CD14-positive monocyte (primary cell): ENCODE data around the gene NCAM1. TPM values are rescaled to one million over a fixed set of nuclear protein-coding genes. Genes with fewer than 3 reads are reported as not detected.
A peak's percentile ranks its signal among the peaks of the same experiment; 100 is the strongest.

ENCODE experiments used
- DNase-seq, 3 donors: peaks; one replicate each; pipeline ENCODE4 v3.0.0-alpha.2; 2011 to 2022
- H2AFZ ChIP-seq: 2 replicates; pipeline ENCODE4 v1.6.0; 2012; ENCODE audit warnings: mild to moderate bottlenecking, low read depth, low read length, inconsistent platforms; ENCODE audit not compliant: insufficient read depth, poor library complexity, severe bottlenecking
- H3K27ac ChIP-seq, 2 donors: 1 replicate in 1 of 2; 2 replicates in 1 of 2; pipeline ENCODE4 v1.5.1; 2012 to 2013; ENCODE audit warnings: low read length in 2 of 2, control low read depth in 1 of 2, inconsistent platforms in 1 of 2, low read depth in 1 of 2, mild to moderate bottlenecking in 1 of 2
- H3K27me3 ChIP-seq, 2 donors: one replicate each; pipeline versions ENCODE4 v1.6.0 to v1.6.1; 2011 to 2013; ENCODE audit warnings: low read length in 2 of 2; ENCODE audit not compliant: control insufficient read depth in 2 of 2, insufficient read depth in 2 of 2
- H3K36me3 ChIP-seq, 2 donors: replicated peaks in 1 of 2; 1 replicate in 1 of 2; 2 replicates in 1 of 2; pipeline versions ENCODE4 v1.5.1 to v1.6.1; 2012 to 2013; ENCODE audit warnings: low read length in 2 of 2, control low read depth in 1 of 2, inconsistent platforms in 1 of 2, mild to moderate bottlenecking in 1 of 2; ENCODE audit not compliant: insufficient read depth in 2 of 2, control insufficient read depth in 1 of 2
- H3K4me1 ChIP-seq, 2 donors: 1 replicate in 1 of 2; 2 replicates in 1 of 2; pipeline versions ENCODE4 v1.5.1 to v1.6.1; 2012 to 2013; ENCODE audit warnings: low read length in 2 of 2, control low read depth in 1 of 2, inconsistent platforms in 1 of 2, mild to moderate bottlenecking in 1 of 2, moderate library complexity in 1 of 2; ENCODE audit not compliant: insufficient read depth in 2 of 2, control insufficient read depth in 1 of 2
- H3K4me2 ChIP-seq: replicated peaks from 2 replicates; pipeline ENCODE3; 2012; ENCODE audit warnings: low read length, moderate library complexity, mild to moderate bottlenecking; ENCODE audit not compliant: poor library complexity, severe bottlenecking; ENCODE audit errors: extremely low read depth
- H3K4me3 ChIP-seq, 3 experiments: fragments of 200-600 bp in 1 of 3; sonication (generic) in 1 of 3; replicated peaks in 1 of 3; 1 replicate in 2 of 3; 2 replicates in 1 of 3; pipeline ENCODE4 v1.5.1; 2011 to 2013; ENCODE audit warnings: low read length in 3 of 3, mild to moderate bottlenecking in 3 of 3, control low read depth in 2 of 3, low read depth in 2 of 3, inconsistent platforms in 1 of 3, moderate library complexity in 1 of 3
- H3K79me2 ChIP-seq: 2 replicates; pipeline ENCODE4 v1.6.0; 2012; ENCODE audit warnings: mild to moderate bottlenecking, control low read depth, inconsistent platforms, low read length, moderate library complexity; ENCODE audit not compliant: insufficient read depth
- H3K9ac ChIP-seq: 2 replicates; pipeline ENCODE4 v1.6.0; 2017; ENCODE audit warnings: low read length, mild to moderate bottlenecking; ENCODE audit not compliant: insufficient read depth, poor library complexity, severe bottlenecking
- H3K9me3 ChIP-seq, 2 donors: replicated peaks in 1 of 2; 1 replicate in 1 of 2; 2 replicates in 1 of 2; pipeline versions ENCODE4 v1.5.1 to v1.6.1; 2012 to 2013; ENCODE audit warnings: low read length in 2 of 2, control low read depth in 1 of 2; ENCODE audit not compliant: control insufficient read depth in 1 of 2, insufficient read depth in 1 of 2
- H4K20me1 ChIP-seq: 2 replicates; pipeline ENCODE4 v1.6.0; 2012; ENCODE audit warnings: mild to moderate bottlenecking, low read length, control low read depth, moderate library complexity; ENCODE audit not compliant: insufficient read depth
- H3K27ac Mint-ChIP-seq, 7 donors: one replicate each; pipeline ENCODE4 v1.8.0; 2020; ENCODE audit warnings: mild to moderate bottlenecking in 7 of 7, mixed read lengths in 7 of 7, moderate library complexity in 6 of 7, inconsistent platforms in 2 of 7
- H3K27me3 Mint-ChIP-seq, 3 donors: one replicate each; pipeline ENCODE4 v1.8.0; 2021 to 2022; ENCODE audit warnings: low read depth in 3 of 3, mild to moderate bottlenecking in 3 of 3, mixed read lengths in 3 of 3, moderate library complexity in 3 of 3, inconsistent platforms in 1 of 3
- H3K36me3 Mint-ChIP-seq, 2 donors: one replicate each; pipeline ENCODE4 v1.8.0; 2020; ENCODE audit warnings: mixed read lengths in 2 of 2, inconsistent platforms in 1 of 2, mild to moderate bottlenecking in 1 of 2
- H3K4me1 Mint-ChIP-seq: one replicate; pipeline ENCODE4 v1.8.0; 2020; ENCODE audit warnings: mild to moderate bottlenecking, mixed read lengths
- H3K4me3 Mint-ChIP-seq, 2 donors: one replicate each; pipeline ENCODE4 v1.8.0; 2020; ENCODE audit warnings: mild to moderate bottlenecking in 2 of 2, mixed read lengths in 2 of 2, moderate library complexity in 1 of 2
- H3K9me3 Mint-ChIP-seq, 7 donors: one replicate each; pipeline ENCODE4 v1.8.0; 2020 to 2022; ENCODE audit warnings: mixed read lengths in 7 of 7, mild to moderate bottlenecking in 6 of 7, moderate library complexity in 6 of 7, inconsistent platforms in 2 of 7
- WGBS: methylation state at CpG from one replicate; pipeline ENCODE4 v1.1.5; 2013; ENCODE audit warnings: missing lambda C conversion rate; ENCODE audit not compliant: insufficient coverage; 5-methylcytosine and 5-hydroxymethylcytosine counted together
- intact Hi-C, 2 donors: fragments of 100-400 bp; cut with micrococcal nuclease; formaldehyde crosslinking; loops; one replicate each; pipeline versions ENCODE4 v1.15.0 to v1.15.1; 2023
- polyA plus RNA-seq, 3 donors: library from polyadenylated mRNA; depleted of rRNA in 1 of 3; unstranded in 2 of 3; stranded (reverse) in 1 of 3; fragments of 300-500 nt in 2 of 3; fragments of >200 nt in 1 of 3; fragmentation: Illumina TruSeq in 2 of 3; gene quantifications; 1 replicate in 2 of 3; 2 replicates in 1 of 3; pipeline ENCODE4 v1.2.3, GENCODE V29; 2012 to 2021
- TF ChIP-seq, protein P1 (sequence below): fragments of 200-600 bp; IDR thresholded peaks from one replicate; pipeline ENCODE4 v1.8.0; 2022; ENCODE audit warnings: antibody characterized with exemption, mild to moderate bottlenecking

NCAM1 gene
- polyA plus RNA-seq, 3 donors: 0.65 to 0.69 TPM; not detected in 1

DNA sequence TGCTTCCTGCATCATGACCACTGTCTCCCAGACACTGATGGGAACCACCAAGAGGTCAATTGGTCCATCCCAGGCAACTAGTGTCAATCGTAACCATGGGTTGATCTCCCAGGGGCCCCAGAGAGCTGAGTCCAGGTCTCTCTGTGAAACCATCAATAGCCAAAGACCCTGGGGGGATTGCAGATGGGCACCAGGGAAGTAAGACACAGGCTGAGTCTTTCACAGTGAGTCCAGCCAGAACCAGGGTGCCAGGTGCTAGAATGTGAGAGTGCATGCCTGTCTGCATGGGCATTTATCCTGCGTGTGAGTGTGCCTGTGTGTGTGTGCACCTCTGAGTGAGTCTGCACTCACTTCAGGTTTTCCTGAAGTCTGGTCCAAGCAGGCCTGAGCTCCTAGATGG, 307.9 kb downstream of the NCAM1 start:
- no peak overlapping the region for H3K27ac ChIP-seq
- intact Hi-C loops: no loop called here
- WGBS: 88% methylated on average over 1 of the region's 2 CpGs
- DNase-seq: no peak
- H3K4me3 ChIP-seq: no peak overlapping the region
- Mint-ChIP-seq H3K36me3 (no peaks in the 10 kb centered on the region), H3K4me1 (no peaks in the 10 kb centered on the region), H3K27ac (no peak overlapping the region), H3K4me3 (no peak overlapping the region), H3K9me3 (peaks cover 0 to 2% (median 0%) of the 10 kb centered on the region in 7 donors), H3K27me3 (peaks cover 9 to 11% (median 9%) of the 10 kb centered on the region in 3 donors)
- H3K4me1 ChIP-seq: no peaks in the 10 kb centered on the region
- TF ChIP-seq, protein P1, sequence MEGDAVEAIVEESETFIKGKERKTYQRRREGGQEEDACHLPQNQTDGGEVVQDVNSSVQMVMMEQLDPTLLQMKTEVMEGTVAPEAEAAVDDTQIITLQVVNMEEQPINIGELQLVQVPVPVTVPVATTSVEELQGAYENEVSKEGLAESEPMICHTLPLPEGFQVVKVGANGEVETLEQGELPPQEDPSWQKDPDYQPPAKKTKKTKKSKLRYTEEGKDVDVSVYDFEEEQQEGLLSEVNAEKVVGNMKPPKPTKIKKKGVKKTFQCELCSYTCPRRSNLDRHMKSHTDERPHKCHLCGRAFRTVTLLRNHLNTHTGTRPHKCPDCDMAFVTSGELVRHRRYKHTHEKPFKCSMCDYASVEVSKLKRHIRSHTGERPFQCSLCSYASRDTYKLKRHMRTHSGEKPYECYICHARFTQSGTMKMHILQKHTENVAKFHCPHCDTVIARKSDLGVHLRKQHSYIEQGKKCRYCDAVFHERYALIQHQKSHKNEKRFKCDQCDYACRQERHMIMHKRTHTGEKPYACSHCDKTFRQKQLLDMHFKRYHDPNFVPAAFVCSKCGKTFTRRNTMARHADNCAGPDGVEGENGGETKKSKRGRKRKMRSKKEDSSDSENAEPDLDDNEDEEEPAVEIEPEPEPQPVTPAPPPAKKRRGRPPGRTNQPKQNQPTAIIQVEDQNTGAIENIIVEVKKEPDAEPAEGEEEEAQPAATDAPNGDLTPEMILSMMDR: no peak
- H3K4me2 ChIP-seq: no peak overlapping the region
- no peaks in the 10 kb centered on the region for H4K20me1 ChIP-seq
- no peaks in the 10 kb centered on the region for H3K9me3 ChIP-seq
- no peaks in the 10 kb centered on the region for H3K36me3 ChIP-seq
- H3K27me3 ChIP-seq: no peaks in the 10 kb centered on the region
- no peak overlapping the region for H2AFZ ChIP-seq
- H3K9ac ChIP-seq: no peak overlapping the region
- no peaks in the 10 kb centered on the region for H3K79me2 ChIP-seq

DNA sequence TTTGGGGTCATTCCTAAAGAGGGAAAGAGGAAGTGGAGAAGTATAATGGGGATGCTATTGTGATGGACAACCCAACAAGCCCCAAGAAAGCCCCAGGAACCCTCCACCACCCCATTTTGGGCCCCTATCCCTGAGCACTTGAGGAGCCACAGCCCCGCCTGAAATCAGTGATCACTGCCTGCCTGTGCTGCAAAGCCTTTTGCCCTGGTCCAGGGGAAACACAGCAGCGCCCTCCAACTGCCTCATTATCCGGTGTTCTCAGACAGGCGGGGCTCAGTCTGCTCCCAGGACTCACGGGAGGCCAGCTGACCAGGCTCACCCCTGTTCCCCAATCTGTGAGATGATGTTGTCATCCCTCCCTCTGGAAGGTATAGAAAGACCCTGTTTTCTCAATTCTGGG, 308.4 kb downstream of the NCAM1 start:
- Histone ChIP-seq H2AFZ (no peak overlapping the region), H3K9me3 (no peaks in the 10 kb centered on the region), H3K4me2 (no peak overlapping the region), H3K36me3 (no peaks in the 10 kb centered on the region), H3K4me3 (no peak overlapping the region), H3K9ac (no peak overlapping the region), H3K4me1 (no peaks in the 10 kb centered on the region), H4K20me1 (no peaks in the 10 kb centered on the region), H3K79me2 (no peaks in the 10 kb centered on the region), H3K27me3 (no peaks in the 10 kb centered on the region), H3K27ac (no peak overlapping the region)
- Mint-ChIP-seq H3K36me3 (no peaks in the 10 kb centered on the region), H3K4me1 (no peaks in the 10 kb centered on the region), H3K4me3 (no peak overlapping the region), H3K27ac (peak overlapping the region in 1 of 7 donors; percentile 20), H3K9me3 (peaks cover 0 to 2% (median 0%) of the 10 kb centered on the region in 7 donors), H3K27me3 (peaks cover 6 to 11% (median 9%) of the 10 kb centered on the region in 3 donors)
- intact Hi-C loops: no loop called here
- 92% methylated on average over 5 of the region's 5 CpGs for WGBS
- TF ChIP-seq, protein P1: no peak
- DNase-seq: no peak
